Measurements from ENCODE around the gene CGREF1.

DNA sequence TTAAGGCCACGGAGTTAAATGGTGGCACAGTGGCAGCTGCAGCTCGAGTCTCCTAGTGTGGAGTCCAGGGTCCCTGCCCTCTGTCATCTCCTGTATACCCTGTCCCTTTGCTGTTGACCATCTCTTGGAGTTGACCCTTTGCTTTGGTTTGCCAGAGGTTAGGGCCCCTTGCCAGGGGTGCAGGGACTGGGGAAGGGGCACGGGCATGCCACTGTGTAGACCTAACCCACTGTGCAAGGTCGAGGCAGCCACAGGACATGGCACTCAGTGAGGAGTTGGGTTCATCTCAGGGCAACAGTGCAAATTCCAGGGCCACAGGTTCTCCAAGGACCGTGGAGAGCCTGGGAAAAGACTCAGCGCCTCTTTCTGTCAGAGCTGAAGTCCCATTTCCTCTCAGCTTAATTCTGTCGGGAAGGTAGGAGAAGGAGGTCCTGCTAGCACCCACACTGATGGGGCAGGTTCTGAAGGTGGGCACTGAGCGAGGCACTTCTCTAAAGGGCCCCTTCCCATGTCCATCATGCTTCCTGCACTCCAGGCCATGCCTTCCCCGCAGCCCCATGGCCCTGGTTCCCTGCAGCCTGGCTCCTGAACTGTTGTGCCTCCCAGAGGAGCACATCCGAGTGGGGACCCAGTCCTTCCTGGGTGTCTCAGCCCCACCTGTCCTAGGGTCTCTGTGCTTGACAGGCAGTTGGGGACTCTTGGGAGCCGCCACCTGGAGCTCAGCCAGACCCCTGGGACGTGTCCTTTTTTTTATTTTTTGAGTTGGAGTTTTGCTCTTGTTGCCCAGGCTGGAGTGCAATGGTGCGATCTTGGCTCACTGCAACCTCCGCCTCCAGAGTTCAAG is 29.6 kb downstream of the CGREF1 start:
- TF ChIP-seq REST (IDR thresholded peaks at IDR 0.05; ENCODE audit: low read depth) (no peak), YY1 (IDR thresholded peaks at IDR 0.05; ENCODE audit: extremely low read depth, insufficient replicate concordance, low read depth, low read length) (no peak), POLR2A (IDR thresholded peaks at IDR 0.05; ENCODE audit: borderline replicate concordance, extremely low read depth, insufficient read depth, insufficient read length) (no peak), EZH2 (IDR thresholded peaks at IDR 0.05) (no peak), ZNF274 (IDR thresholded peaks at IDR 0.05; ENCODE audit: low read depth, low read length) (no peak)
- TF ChIP-seq, protein P1, sequence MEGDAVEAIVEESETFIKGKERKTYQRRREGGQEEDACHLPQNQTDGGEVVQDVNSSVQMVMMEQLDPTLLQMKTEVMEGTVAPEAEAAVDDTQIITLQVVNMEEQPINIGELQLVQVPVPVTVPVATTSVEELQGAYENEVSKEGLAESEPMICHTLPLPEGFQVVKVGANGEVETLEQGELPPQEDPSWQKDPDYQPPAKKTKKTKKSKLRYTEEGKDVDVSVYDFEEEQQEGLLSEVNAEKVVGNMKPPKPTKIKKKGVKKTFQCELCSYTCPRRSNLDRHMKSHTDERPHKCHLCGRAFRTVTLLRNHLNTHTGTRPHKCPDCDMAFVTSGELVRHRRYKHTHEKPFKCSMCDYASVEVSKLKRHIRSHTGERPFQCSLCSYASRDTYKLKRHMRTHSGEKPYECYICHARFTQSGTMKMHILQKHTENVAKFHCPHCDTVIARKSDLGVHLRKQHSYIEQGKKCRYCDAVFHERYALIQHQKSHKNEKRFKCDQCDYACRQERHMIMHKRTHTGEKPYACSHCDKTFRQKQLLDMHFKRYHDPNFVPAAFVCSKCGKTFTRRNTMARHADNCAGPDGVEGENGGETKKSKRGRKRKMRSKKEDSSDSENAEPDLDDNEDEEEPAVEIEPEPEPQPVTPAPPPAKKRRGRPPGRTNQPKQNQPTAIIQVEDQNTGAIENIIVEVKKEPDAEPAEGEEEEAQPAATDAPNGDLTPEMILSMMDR (IDR thresholded peaks at IDR 0.05 in 2 of 3, conservative IDR thresholded peaks at IDR 0.05 in 1 of 3; ENCODE audit: borderline replicate concordance in 1 of 3, insufficient read depth in 1 of 3, low read depth in 2 of 3, low read length in 2 of 3) = no peak

All from HCT116 (cell line).